ENCODE measurements around the gene MED25.

The MED25 gene

DNA sequence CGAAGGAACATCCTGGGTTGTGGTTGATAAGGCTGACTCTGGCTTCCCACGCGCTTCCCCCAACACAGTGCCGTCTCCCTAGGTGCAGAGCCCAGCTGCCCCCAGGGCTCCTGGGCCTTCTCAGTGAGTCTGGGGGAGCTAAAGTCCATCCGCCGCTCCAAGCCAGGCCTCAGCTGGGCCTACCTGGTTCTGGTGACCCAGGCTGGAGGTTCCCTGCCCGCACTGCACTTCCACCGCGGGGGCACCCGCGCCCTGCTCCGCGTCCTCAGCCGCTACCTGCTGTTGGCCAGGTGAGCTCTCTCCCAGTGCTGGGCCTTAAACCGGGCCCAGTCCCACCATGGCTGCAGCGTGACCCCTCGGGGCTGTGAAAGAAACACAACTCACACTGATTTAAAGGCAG lies 63.1 kb downstream of the MED25 start:
- DNase-seq (ENCODE audit: low read depth in 1 of 2, low spot score in 1 of 2), result no peak
- no peak overlapping the region for H3K4me3 ChIP-seq (replicated peaks; ENCODE audit: insufficient read depth, low read length)
- H3K27me3 ChIP-seq (ENCODE audit: insufficient read depth, poor library complexity, severe bottlenecking), result no peaks in the 10 kb centered on the region
- H3K27ac ChIP-seq (replicated peaks), result no peak overlapping the region
- TF ChIP-seq, protein P1, sequence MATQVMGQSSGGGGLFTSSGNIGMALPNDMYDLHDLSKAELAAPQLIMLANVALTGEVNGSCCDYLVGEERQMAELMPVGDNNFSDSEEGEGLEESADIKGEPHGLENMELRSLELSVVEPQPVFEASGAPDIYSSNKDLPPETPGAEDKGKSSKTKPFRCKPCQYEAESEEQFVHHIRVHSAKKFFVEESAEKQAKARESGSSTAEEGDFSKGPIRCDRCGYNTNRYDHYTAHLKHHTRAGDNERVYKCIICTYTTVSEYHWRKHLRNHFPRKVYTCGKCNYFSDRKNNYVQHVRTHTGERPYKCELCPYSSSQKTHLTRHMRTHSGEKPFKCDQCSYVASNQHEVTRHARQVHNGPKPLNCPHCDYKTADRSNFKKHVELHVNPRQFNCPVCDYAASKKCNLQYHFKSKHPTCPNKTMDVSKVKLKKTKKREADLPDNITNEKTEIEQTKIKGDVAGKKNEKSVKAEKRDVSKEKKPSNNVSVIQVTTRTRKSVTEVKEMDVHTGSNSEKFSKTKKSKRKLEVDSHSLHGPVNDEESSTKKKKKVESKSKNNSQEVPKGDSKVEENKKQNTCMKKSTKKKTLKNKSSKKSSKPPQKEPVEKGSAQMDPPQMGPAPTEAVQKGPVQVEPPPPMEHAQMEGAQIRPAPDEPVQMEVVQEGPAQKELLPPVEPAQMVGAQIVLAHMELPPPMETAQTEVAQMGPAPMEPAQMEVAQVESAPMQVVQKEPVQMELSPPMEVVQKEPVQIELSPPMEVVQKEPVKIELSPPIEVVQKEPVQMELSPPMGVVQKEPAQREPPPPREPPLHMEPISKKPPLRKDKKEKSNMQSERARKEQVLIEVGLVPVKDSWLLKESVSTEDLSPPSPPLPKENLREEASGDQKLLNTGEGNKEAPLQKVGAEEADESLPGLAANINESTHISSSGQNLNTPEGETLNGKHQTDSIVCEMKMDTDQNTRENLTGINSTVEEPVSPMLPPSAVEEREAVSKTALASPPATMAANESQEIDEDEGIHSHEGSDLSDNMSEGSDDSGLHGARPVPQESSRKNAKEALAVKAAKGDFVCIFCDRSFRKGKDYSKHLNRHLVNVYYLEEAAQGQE (IDR thresholded peaks at IDR 0.05; ENCODE audit: insufficient replicate concordance, low read depth), result no peak
- TF ChIP-seq POLR2AphosphoS5 (IDR thresholded peaks at IDR 0.05; ENCODE audit: low read depth) (no peak), GABPA (IDR thresholded peaks at IDR 0.05; ENCODE audit: low read depth) (no peak), SPI1 (IDR thresholded peaks at IDR 0.05; ENCODE audit: borderline replicate concordance, low read depth) (no peak)
- TF ChIP-seq, protein P2, sequence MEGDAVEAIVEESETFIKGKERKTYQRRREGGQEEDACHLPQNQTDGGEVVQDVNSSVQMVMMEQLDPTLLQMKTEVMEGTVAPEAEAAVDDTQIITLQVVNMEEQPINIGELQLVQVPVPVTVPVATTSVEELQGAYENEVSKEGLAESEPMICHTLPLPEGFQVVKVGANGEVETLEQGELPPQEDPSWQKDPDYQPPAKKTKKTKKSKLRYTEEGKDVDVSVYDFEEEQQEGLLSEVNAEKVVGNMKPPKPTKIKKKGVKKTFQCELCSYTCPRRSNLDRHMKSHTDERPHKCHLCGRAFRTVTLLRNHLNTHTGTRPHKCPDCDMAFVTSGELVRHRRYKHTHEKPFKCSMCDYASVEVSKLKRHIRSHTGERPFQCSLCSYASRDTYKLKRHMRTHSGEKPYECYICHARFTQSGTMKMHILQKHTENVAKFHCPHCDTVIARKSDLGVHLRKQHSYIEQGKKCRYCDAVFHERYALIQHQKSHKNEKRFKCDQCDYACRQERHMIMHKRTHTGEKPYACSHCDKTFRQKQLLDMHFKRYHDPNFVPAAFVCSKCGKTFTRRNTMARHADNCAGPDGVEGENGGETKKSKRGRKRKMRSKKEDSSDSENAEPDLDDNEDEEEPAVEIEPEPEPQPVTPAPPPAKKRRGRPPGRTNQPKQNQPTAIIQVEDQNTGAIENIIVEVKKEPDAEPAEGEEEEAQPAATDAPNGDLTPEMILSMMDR (IDR thresholded peaks at IDR 0.05; ENCODE audit: insufficient read depth, low read length), result no peak

DNA sequence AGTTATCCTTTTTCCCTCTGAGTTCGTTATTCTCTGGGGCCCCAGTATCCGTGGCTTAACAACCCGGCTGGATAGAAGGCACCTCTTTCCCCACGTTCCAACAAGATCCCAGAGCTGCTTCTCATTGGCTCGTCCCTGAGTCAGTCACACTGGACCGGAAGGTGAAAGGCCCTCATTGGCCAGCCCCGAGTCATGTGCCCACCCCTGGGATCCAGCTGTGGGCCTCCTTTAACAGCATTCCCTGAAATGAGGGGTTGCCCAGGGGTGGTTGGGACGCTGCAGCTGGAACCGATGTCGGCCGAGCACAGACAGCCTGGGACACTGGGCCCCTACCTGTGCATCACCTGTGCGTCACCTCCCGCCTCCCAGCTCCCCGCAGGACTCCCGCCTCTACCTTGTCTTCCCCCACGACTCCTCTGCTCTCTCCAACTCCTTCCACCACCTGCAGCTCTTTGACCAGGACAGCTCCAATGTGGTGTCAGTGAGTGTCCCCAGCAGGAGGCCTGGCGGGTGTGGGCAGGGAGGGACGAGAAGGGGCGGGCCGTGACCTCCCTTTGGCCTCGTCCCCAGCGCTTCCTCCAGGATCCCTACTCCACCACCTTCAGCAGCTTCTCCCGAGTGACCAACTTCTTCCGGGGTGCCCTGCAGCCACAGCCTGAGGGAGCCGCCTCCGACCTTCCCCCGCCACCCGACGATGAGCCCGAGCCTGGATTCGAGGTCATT lies 63.7 kb downstream of the MED25 start:
- Histone ChIP-seq H3K4me3 (replicated peaks; ENCODE audit: insufficient read depth, low read length) (no peak overlapping the region), H3K27ac (replicated peaks) (no peak overlapping the region), H3K27me3 (ENCODE audit: insufficient read depth, poor library complexity, severe bottlenecking) (no peaks in the 10 kb centered on the region)
- DNase-seq (ENCODE audit: low read depth in 1 of 2, low spot score in 1 of 2), result no peak
- TF ChIP-seq SPI1 (IDR thresholded peaks at IDR 0.05; ENCODE audit: borderline replicate concordance, low read depth) (no peak), POLR2AphosphoS5 (IDR thresholded peaks at IDR 0.05; ENCODE audit: low read depth) (no peak), GABPA (IDR thresholded peaks at IDR 0.05; ENCODE audit: low read depth) (no peak)
- TF ChIP-seq, protein P1 (IDR thresholded peaks at IDR 0.05; ENCODE audit: insufficient replicate concordance, low read depth), result no peak
- TF ChIP-seq, protein P2 (IDR thresholded peaks at IDR 0.05; ENCODE audit: insufficient read depth, low read length), result no peak

DNA sequence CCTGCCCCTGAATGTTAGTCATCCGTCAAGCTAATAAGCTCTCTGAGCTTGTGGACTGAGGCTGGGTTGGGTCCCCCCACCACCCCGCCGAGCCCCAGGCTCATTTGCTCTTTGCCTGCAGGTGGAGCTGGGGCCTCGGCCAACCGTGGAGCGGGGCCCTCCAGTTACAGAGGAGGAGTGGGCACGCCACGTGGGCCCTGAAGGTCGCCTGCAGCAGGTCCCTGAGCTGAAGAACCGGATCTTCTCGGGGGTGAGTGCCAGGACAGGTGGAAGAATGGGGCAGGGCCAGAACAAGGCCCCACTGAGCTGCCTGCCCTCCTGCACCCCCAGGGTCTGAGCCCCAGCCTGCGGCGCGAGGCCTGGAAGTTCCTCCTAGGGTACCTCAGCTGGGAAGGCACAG lies 64.6 kb downstream of the MED25 start:
- TF ChIP-seq, protein P1 (IDR thresholded peaks at IDR 0.05; ENCODE audit: insufficient replicate concordance, low read depth), result no peak
- TF ChIP-seq, protein P2 (IDR thresholded peaks at IDR 0.05; ENCODE audit: insufficient read depth, low read length), result no peak
- TF ChIP-seq SPI1 (IDR thresholded peaks at IDR 0.05; ENCODE audit: borderline replicate concordance, low read depth) (no peak), GABPA (IDR thresholded peaks at IDR 0.05; ENCODE audit: low read depth) (no peak), POLR2AphosphoS5 (IDR thresholded peaks at IDR 0.05; ENCODE audit: low read depth) (no peak)
- H3K27me3 ChIP-seq (ENCODE audit: insufficient read depth, poor library complexity, severe bottlenecking), result no peaks in the 10 kb centered on the region
- H3K27ac ChIP-seq (replicated peaks), result no peak overlapping the region
- no peak overlapping the region for H3K4me3 ChIP-seq (replicated peaks; ENCODE audit: insufficient read depth, low read length)
- no peak for DNase-seq (ENCODE audit: low read depth in 1 of 2, low spot score in 1 of 2)
